Hematopoietic multipotent progenitor cell (in vitro differentiated cells): Measurements from ENCODE around the gene KRTAP10-5. TPM values are rescaled to one million over a fixed set of nuclear protein-coding genes. Genes with fewer than 3 reads are reported as not detected.
"Not testable (repeated sequence)": the region's sequence is repeated elsewhere in the genome, so short reads cannot be mapped to it uniquely, and the experiment has no call there.

Experiments
- DNase-seq, 3 donors: peaks; one replicate each; pipeline ENCODE4 v3.0.0-alpha.2; 2011 to 2015; ENCODE audit warnings: low read depth in 2 of 3, low spot score in 2 of 3
- total RNA-seq: library from RNA; depleted of rRNA; stranded (reverse); fragments of >200 nt; gene quantifications from one replicate; pipeline ENCODE4 v1.2.3, GENCODE V29; 2012

Gene KRTAP10-5
- total RNA-seq, 1 donor: not detected

- DNase-seq: no peak
These were observed 7.3 kb downstream of the KRTAP10-5 start for GRCh38 chr21:44572959-44573583.

GRCh38 chr21:44571844-44572782 is 8.3 kb downstream of the KRTAP10-5 start:
- DNase-seq: no peak

- no peak for DNase-seq
These were observed 9.1 kb downstream of the KRTAP10-5 start for GRCh38 chr21:44571296-44571695.

DNA sequence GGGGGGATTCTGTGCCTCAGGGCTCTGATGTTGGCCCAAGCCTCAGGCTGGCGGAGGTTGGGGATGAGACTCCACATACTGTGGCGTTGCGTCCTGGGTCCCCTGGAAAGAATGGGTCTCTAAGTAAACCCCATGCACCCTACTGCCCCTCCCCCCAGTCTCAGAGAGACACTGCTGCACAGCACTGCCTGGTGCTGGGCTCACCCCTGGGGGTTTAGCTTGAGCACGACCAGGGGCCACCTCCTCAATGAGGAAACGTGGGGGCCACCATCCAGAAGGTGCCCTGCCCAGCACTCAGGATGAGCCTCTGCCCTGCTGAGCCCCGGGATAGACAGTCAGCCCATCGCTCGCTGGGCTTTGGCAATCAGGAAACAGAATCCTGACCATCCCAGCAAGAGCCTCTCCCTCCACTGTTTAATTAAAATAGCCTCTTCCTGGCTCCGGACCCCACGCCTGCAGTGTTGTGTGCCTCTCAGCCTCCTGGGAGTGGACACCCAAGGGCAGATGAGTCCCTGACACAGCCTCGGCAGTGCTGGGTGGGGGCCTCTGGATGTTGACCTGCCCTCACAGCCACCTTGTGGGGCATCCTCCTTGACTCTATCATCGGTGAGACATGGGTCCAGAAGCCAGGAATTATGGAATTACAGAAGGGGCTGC is 10.4 kb downstream of the KRTAP10-5 start:
- DNase-seq: no peak

GRCh38 chr21:44568667-44569556 is 11.5 kb downstream of the KRTAP10-5 start:
- no peak for DNase-seq

- DNase-seq: no peak
These were observed 12.1 kb downstream of the KRTAP10-5 start for GRCh38 chr21:44568261-44568660.

- DNase-seq: no peak
These were observed 12.8 kb downstream of the KRTAP10-5 start for GRCh38 chr21:44567481-44568171.

DNA sequence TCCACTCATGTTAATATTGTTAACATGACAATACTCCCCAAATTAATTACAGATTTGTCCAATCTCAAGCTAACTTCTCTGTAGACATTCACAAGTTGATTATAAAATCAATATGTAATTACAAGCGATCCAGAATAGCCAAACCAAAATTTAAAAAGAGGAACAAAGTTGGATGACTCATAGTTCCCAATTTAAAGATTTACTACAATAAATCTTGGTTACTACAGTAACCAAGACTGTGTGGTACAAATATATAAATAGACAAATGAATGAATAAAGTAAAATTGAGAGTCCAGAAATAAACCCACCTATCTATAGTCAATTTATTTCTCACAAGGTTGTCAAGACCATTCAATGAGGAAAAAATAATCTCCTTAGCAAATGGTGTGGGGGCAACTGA is 14.0 kb downstream of the KRTAP10-5 start:
- peak in 2 of 3 donors; percentile 57 to 83 for DNase-seq

DNA sequence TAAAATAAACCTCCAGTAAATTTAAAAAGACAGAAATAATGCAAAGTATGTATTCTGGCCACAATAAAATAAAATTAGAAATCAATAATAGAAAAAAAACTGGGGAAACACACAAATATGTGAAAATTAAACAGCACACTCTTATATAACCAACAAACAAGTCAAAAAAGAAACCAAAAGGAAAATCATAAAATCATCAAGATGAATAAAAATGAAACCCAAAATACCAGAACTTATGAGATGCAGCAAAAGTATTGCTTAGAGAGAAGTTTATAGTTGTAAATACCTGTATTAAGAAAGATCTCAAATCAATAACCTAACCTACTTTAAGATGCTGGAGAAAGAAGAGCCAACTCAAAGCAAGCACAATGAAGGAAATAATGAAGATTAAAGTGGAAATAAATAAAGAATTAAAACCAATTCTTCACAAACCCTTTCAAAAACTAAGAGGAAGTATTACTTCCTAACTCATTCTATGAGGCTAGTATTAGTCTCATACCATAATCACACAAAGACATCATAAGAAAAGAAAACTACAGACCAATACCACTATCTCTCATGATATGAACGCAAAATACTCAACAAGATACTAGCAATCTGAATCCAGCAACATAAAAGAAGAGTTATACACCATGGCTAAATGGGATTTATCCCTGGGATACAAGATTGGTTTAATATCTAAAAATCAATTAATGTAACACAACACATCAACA is 15.4 kb downstream of the KRTAP10-5 start:
- DNase-seq: no peak

GRCh38 chr21:44564099-44564498 is 16.3 kb downstream of the KRTAP10-5 start:
- DNase-seq: no peak

DNA sequence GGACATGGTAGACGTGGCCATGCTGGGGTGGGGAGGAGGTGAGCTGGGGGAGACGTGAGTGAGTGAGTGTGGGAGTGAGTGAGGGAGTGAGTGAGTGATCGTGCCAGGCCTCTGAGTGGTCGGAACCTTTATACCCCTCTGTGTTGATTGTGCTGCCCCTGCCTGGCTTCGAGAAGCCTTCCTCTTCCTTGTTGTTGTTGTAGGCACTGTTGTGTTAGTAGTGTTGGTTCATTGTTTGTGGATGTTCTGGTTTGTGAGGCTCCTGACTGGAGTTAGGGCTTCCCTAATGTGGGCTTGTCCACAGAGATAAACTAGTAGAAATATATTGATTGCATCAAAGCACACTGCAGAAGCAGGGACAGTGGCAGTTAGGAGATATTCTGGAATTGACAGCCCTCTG is 21.7 kb downstream of the KRTAP10-5 start, which contains the start of gene KRTAP10-3:
KRTAP10-3 (minus strand) TSS at position 101 of the 400 bp plus-strand sequence; CDS start at position 21, 80 bp downstream.
- no peak for DNase-seq

- DNase-seq: not testable (repeated sequence)
These were observed 22.1 kb downstream of the KRTAP10-5 start for GRCh38 chr21:44558329-44558675.

DNA sequence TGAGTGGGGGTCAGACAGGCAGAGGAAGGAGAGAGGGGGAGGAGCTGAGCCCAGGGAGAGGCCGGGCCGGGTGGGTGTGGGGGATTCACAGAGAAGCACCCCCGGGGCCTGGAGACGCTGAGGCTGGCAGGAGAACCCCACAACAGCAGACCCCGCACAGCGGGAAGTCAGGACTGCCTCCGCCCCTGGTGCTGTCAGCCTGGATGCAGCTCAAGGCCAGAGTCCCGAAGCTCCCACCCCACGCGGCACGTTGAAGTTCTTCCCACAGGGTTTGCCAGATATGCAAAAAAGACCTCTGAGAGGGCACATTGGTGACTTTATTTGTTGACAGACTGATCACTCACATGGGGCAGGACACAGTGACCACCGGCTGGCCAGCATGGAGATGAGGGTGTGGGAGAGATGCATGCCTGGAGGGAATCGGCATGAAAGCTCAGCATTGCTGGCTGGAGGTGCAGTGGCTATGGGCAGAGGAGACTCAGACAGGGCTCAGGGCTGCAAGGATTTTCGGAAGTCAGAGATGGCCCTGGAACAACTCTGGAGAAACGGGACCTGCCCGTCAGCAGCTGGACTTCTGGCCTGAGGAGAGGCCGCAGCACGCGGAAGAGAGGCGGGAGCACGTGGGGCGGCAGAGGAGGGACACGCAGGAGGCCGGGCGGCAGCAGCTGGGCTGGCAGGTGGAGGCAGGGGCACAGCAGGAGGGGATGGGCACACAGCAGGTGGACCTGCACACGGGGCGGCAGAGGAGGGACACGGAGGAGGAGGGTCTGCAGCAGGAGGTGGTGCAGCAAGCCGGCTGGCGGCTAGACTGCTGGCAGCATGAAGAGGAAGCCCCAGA is 22.7 kb downstream of the KRTAP10-5 start:
- DNase-seq: no peak

DNA sequence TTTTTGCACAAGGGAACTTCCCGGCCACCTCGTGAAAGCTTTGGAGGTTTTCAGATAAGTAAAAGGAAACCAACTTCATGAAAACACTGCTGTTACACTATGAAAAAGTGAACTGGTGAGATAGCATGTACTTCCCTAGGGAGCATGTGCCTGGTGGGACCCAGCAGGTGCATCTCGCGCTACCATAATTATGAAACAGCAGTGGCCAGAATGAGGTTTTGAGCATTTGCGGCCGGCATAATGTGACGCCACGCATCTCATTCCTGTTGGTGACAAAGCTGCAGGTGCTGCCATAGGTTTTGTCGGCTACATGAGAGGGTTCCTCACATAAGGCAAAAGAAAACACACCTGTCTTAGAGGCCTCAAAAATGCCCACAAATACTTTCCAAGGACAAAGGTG is 23.5 kb downstream of the KRTAP10-5 start:
- DNase-seq: no peak

DNA sequence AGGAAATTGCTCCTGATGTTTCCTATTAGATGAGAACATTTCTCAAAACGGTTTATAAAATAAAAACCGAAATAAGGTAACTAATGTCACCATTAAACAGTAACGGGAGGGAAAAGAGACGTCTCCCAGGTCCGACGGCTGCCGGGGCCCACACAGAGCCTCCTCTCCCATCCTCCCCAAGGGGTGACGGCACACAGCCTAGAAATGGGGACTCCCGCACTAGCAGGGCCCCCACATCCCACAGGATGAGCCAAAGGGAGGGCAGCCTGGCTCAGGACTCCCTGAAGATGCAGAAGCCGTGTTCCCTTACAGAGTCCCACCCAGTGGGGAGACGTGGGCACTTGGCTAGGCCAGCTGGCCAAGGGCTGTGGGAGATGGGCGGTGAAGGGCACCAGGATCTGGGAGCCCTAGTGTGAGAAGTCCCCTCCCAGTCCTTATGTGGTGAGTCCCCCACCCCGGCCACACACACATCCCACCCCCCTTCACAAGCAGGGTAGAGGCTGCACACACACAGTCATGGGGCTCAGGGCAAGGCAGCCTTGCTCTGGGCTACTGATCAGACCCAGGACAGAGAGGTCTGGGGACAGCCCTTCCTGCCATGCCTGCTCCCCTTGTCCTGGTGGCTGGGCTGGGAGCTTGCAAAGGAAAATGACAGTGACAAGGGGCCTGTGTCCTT is 25.1 kb downstream of the KRTAP10-5 start:
- no peak for DNase-seq

- DNase-seq: no peak
These were observed 27.7 kb downstream of the KRTAP10-5 start for GRCh38 chr21:44552681-44553080.

GRCh38 chr21:44552136-44552535 is 28.3 kb downstream of the KRTAP10-5 start:
- no peak for DNase-seq
